Inflammatory macrophage treated with lipopolysaccharide for 4 hours (primary cell): ENCODE data around the gene PDAP1.

Experiments used
- DNase-seq: peaks from one replicate; pipeline ENCODE4 v3.0.0-alpha.2; 2020

Gene PDAP1

GRCh38 chr7:99424932-99425730 is 16.7 kb upstream of the PDAP1 start:
- DNase-seq = no peak

GRCh38 chr7:99422625-99423024 is 14.2 kb upstream of the PDAP1 start:
- no peak for DNase-seq

- DNase-seq = no peak
Measured at GRCh38 chr7:99422186-99422585, 13.8 kb upstream of the PDAP1 start.

- DNase-seq = no peak
Measured at GRCh38 chr7:99420986-99421385, 12.6 kb upstream of the PDAP1 start.

- no peak for DNase-seq
Measured at GRCh38 chr7:99420213-99420612, 11.8 kb upstream of the PDAP1 start.

GRCh38 chr7:99419323-99420021 is 11.1 kb upstream of the PDAP1 start:
- DNase-seq = no peak

GRCh38 chr7:99418260-99418659 is 9.9 kb upstream of the PDAP1 start:
- DNase-seq = no peak

GRCh38 chr7:99415513-99416127 is 7.2 kb upstream of the PDAP1 start:
- DNase-seq = peak; percentile 35

- no peak for DNase-seq
Measured at GRCh38 chr7:99410635-99411034, 2.2 kb upstream of the PDAP1 start.

GRCh38 chr7:99409806-99410205 is 1.4 kb upstream of the PDAP1 start:
- DNase-seq = no peak

- DNase-seq = no peak
Measured at GRCh38 chr7:99409192-99409572, 785 bp upstream of the PDAP1 start.

GRCh38 chr7:99407872-99408378 is 472 bp downstream of the PDAP1 start:
- DNase-seq = peak; percentile 48

GRCh38 chr7:99406557-99406956 is 1.8 kb downstream of the PDAP1 start:
- DNase-seq = no peak

GRCh38 chr7:99404977-99405320 is 3.4 kb downstream of the PDAP1 start:
- no peak for DNase-seq

GRCh38 chr7:99404235-99404976 is 4.0 kb downstream of the PDAP1 start:
- DNase-seq = no peak

GRCh38 chr7:99403764-99404163 is 4.6 kb downstream of the PDAP1 start:
- no peak for DNase-seq

GRCh38 chr7:99402854-99403253 is 5.5 kb downstream of the PDAP1 start:
- DNase-seq = no peak

- DNase-seq = no peak
Measured at GRCh38 chr7:99399597-99399996, 8.8 kb downstream of the PDAP1 start.

- no peak for DNase-seq
Measured at GRCh38 chr7:99398891-99399445, 9.4 kb downstream of the PDAP1 start.

GRCh38 chr7:99397297-99397983 is 11.0 kb downstream of the PDAP1 start:
- DNase-seq = no peak

- no peak for DNase-seq
Measured at GRCh38 chr7:99396418-99397296, 11.7 kb downstream of the PDAP1 start.
